ENCODE results near the gene SLC35F6.

GRCh38 chr2:26809211-26809610, 45.1 kb downstream of the SLC35F6 start:
- TF ChIP-seq TEAD1 (CRISPR knock-in tag; IDR thresholded peaks at IDR 0.05) (no peak), HDAC2 (IDR thresholded peaks at IDR 0.05) (no peak), CTCF (IDR thresholded peaks at IDR 0.05 in 2 of 3, conservative IDR thresholded peaks at IDR 0.05 in 1 of 3; ENCODE audit: insufficient read depth in 2 of 3, low read depth in 1 of 3, low read length in 3 of 3) (no peak), NR2C2 (CRISPR knock-in tag; IDR thresholded peaks at IDR 0.05) (no peak), NR2C2 (tag; IDR thresholded peaks at IDR 0.05) (no peak), PCBP2 (IDR thresholded peaks at IDR 0.05; ENCODE audit: low read depth, low read length, poor library complexity, severe bottlenecking) (no peak), CUX1 (CRISPR knock-in tag; IDR thresholded peaks at IDR 0.05) (no peak), MXI1 (IDR thresholded peaks at IDR 0.05; ENCODE audit: low read depth, low read length) (no peak), MEF2A (IDR thresholded peaks at IDR 0.05; ENCODE audit: control insufficient read depth, low read depth, low read length) (no peak), ZFX (CRISPR knock-in tag; IDR thresholded peaks at IDR 0.05) (no peak), ZNF740 (CRISPR knock-in tag; IDR thresholded peaks at IDR 0.05) (no peak), ZNF740 (tag; IDR thresholded peaks at IDR 0.05) (no peak), TCF3 (CRISPR knock-in tag; IDR thresholded peaks at IDR 0.05) (no peak)

All from K562 (cell line).